Natural killer cell (primary cell): Measurements from ENCODE around the gene LYPD6B. TPM values are rescaled to one million over a fixed set of nuclear protein-coding genes. Genes with fewer than 3 reads are reported as not detected.

ENCODE experiments used
- ATAC-seq, 3 donors: fragments of 150-1000 bp in 2 of 3; fragments of 200-7000 bp in 1 of 3; cut with Tn5 transposase; 1 replicate in 1 of 3; 2 replicates in 2 of 3; pipeline ENCODE4 v1.10.0; 2021; ENCODE audit warnings: mild to moderate bottlenecking in 2 of 3, moderate library complexity in 2 of 3
- DNase-seq, 2 donors: peaks; one replicate each; pipeline versions ENCODE4 v3.0.0 to v3.0.0-alpha.2; 2013 to 2021; ENCODE audit warnings: mixed read lengths in 1 of 2
- H3K27ac ChIP-seq: one replicate; pipeline ENCODE4 v1.5.1; 2013; ENCODE audit warnings: mild to moderate bottlenecking, low read length
- H3K27me3 ChIP-seq: one replicate; pipeline ENCODE4 v1.6.1; 2013; ENCODE audit warnings: low read length; ENCODE audit not compliant: control insufficient read depth, insufficient read depth
- H3K36me3 ChIP-seq: one replicate; pipeline ENCODE4 v1.6.1; 2013; ENCODE audit warnings: low read length; ENCODE audit not compliant: control insufficient read depth, insufficient read depth
- H3K4me1 ChIP-seq: one replicate; pipeline ENCODE4 v1.6.1; 2013; ENCODE audit warnings: low read length; ENCODE audit not compliant: control insufficient read depth, insufficient read depth
- H3K4me3 ChIP-seq: one replicate; pipeline ENCODE4 v1.5.1; 2013; ENCODE audit warnings: low read length
- H3K9me3 ChIP-seq: one replicate; pipeline ENCODE4 v1.6.1; 2013; ENCODE audit warnings: low read length; ENCODE audit not compliant: control insufficient read depth, insufficient read depth
- H3K27ac Mint-ChIP-seq, 2 donors: one replicate each; pipeline ENCODE4 v1.8.0; 2022; ENCODE audit warnings: mild to moderate bottlenecking in 2 of 2, mixed read lengths in 2 of 2, moderate library complexity in 1 of 2
- H3K27me3 Mint-ChIP-seq, 2 donors: one replicate each; pipeline ENCODE4 v1.8.0; 2022; ENCODE audit warnings: low read depth in 2 of 2, mixed read lengths in 2 of 2
- H3K36me3 Mint-ChIP-seq: one replicate; pipeline ENCODE4 v1.8.0; 2022; ENCODE audit warnings: mixed read lengths
- H3K4me1 Mint-ChIP-seq, 2 donors: one replicate each; pipeline ENCODE4 v1.8.0; 2022; ENCODE audit warnings: mixed read lengths in 2 of 2
- H3K4me3 Mint-ChIP-seq: one replicate; pipeline ENCODE4 v1.8.0; 2022; ENCODE audit warnings: mild to moderate bottlenecking, moderate library complexity, mixed read lengths
- H3K9me3 Mint-ChIP-seq, 2 donors: one replicate each; pipeline ENCODE4 v1.8.0; 2022; ENCODE audit warnings: mixed read lengths in 2 of 2
- CTCF ChIP-seq: fragments of 200-600 bp; IDR thresholded peaks from one replicate; pipeline ENCODE4 v1.8.0; 2022; ENCODE audit warnings: antibody characterized with exemption
- WGBS: methylation state at CpG from one replicate; pipeline ENCODE4 v1.1.7; 2013; ENCODE audit warnings: missing lambda C conversion rate; ENCODE audit not compliant: insufficient coverage; 5-methylcytosine and 5-hydroxymethylcytosine counted together
- intact Hi-C: fragments of 100-400 bp; cut with micrococcal nuclease; formaldehyde crosslinking; loops from one replicate; pipeline ENCODE4 v1.14.2; 2022
- total RNA-seq, 4 donors: library from RNA; stranded (reverse); fragments of 120-200 nt in 1 of 4; gene quantifications; one replicate each; pipeline versions ENCODE4 v1.2.3 to v1.2.4, GENCODE V29; 2013 to 2022

LYPD6B gene
- total RNA-seq, 3 donors from 2014 or later (not counting 1 experiment from before 2014, with no cell fraction given) = not detected

- no peak for TF ChIP-seq CTCF
- no peaks in the 10 kb centered on the region for H3K4me1 Mint-ChIP-seq
- peaks cover 10 to 12% of the 10 kb centered on the region in 2 donors for H3K27me3 Mint-ChIP-seq
- Histone ChIP-seq H3K9me3 (no peaks in the 10 kb centered on the region), H3K36me3 (no peaks in the 10 kb centered on the region), H3K27me3 (no peaks in the 10 kb centered on the region), H3K27ac (no peak overlapping the region), H3K4me1 (no peaks in the 10 kb centered on the region), H3K4me3 (no peak overlapping the region)
- WGBS = 92% methylated on average over 1 of the region's 2 CpGs
- H3K4me3 Mint-ChIP-seq = no peak overlapping the region
- H3K36me3 Mint-ChIP-seq = no peaks in the 10 kb centered on the region
- H3K27ac Mint-ChIP-seq = no peak overlapping the region
- ATAC-seq = no peak
- H3K9me3 Mint-ChIP-seq = peaks cover 0 to 3% of the 10 kb centered on the region in 2 donors
- intact Hi-C loops = no loop called here
- no peak for DNase-seq
Observed at GRCh38 chr2:149090706-149091105, 52.2 kb downstream of the LYPD6B start.

DNA sequence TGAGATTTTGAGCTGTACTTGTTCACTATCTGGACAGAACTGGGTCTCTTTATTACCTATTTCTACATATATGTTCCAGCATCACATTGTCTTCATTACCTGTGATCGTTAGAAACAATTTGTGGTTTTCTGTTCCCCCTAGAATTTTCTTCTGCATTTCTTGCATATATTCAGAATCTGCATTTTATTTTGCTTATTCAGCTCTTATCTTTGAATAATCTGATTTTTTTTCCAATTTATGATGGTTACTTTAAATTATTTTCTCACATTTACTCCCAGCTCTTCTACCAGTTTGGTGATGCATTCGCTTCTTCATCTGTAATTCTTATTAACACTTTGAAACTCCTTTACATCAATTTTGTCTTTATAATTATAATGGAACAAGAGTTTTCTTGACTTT lies 55.1 kb downstream of the LYPD6B start:
- no peak overlapping the region for H3K27ac Mint-ChIP-seq
- no peak overlapping the region for H3K4me3 Mint-ChIP-seq
- H3K36me3 ChIP-seq = no peaks in the 10 kb centered on the region
- no peaks in the 10 kb centered on the region for H3K4me1 ChIP-seq
- ATAC-seq = no peak
- intact Hi-C loops = no loop called here
- H3K36me3 Mint-ChIP-seq = no peaks in the 10 kb centered on the region
- no peak for DNase-seq
- H3K27ac ChIP-seq = no peak overlapping the region
- no peak overlapping the region for H3K4me3 ChIP-seq
- H3K27me3 Mint-ChIP-seq = peaks cover 10 to 12% of the 10 kb centered on the region in 2 donors
- peaks cover 0 to 3% of the 10 kb centered on the region in 2 donors for H3K9me3 Mint-ChIP-seq
- TF ChIP-seq CTCF = no peak
- no peaks in the 10 kb centered on the region for H3K4me1 Mint-ChIP-seq
- WGBS = 90% methylated on average over 1 of the region's 2 CpGs
- no peaks in the 10 kb centered on the region for H3K9me3 ChIP-seq
- H3K27me3 ChIP-seq = no peaks in the 10 kb centered on the region

DNA sequence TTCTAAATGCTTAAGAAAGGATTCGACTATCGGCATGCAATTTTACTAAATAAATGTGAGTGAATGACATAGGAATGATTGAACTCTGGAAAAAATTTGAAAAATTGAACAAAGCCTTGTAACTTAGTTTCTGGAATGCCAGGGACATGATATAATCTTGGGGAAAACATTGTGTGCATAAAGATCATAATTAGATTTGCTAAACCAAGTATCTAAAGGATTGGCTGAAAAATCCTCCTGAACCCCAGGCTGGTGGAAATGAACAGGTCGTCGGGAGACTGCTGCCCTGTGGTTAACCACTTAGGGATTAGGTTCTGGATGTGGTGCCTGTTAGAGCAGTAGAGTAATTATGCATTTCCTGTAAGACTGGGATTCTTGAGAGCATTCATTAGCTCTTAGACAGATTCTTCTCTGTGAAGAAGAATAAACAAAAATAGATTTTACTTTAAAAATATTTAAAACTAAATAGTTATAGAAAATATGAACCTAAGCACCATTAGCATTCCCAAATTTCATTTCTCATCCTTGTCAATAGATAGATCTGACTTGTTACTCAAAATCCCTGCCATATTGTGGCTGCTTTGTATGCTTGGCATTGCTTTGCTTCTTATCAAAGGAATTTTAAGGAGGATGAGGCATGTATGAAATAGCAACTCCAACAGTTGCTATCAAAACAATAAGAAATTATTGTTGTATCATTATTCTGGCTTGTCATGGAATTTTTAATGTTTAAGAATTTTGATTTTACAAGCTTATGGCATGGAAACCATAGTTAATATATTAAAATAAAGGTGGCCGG lies 55.9 kb downstream of the LYPD6B start:
- Mint-ChIP-seq H3K4me3 (no peak overlapping the region), H3K36me3 (no peaks in the 10 kb centered on the region), H3K9me3 (peaks cover 0 to 3% of the 10 kb centered on the region in 2 donors), H3K27me3 (peaks cover 10 to 12% of the 10 kb centered on the region in 2 donors), H3K4me1 (no peaks in the 10 kb centered on the region), H3K27ac (no peak overlapping the region)
- ATAC-seq = no peak
- 58% methylated on average over 5 of the region's 5 CpGs for WGBS
- Histone ChIP-seq H3K4me3 (no peak overlapping the region), H3K27ac (no peak overlapping the region), H3K36me3 (no peaks in the 10 kb centered on the region), H3K4me1 (no peaks in the 10 kb centered on the region), H3K9me3 (no peaks in the 10 kb centered on the region), H3K27me3 (no peaks in the 10 kb centered on the region)
- intact Hi-C loops = no loop called here
- DNase-seq = no peak
- no peak for TF ChIP-seq CTCF

GRCh38 chr2:149098701-149099100 lies 60.2 kb downstream of the LYPD6B start:
- H3K9me3 ChIP-seq = no peaks in the 10 kb centered on the region
- H3K4me1 ChIP-seq = no peaks in the 10 kb centered on the region
- ATAC-seq = no peak
- TF ChIP-seq CTCF = no peak
- no peaks in the 10 kb centered on the region for H3K27me3 ChIP-seq
- no peaks in the 10 kb centered on the region for H3K4me1 Mint-ChIP-seq
- no peak for DNase-seq
- no peak overlapping the region for H3K27ac ChIP-seq
- WGBS = 93% methylated on average over 2 of the region's 2 CpGs
- no peak overlapping the region for H3K4me3 ChIP-seq
- no peaks in the 10 kb centered on the region for H3K36me3 Mint-ChIP-seq
- intact Hi-C loops = no loop called here
- H3K36me3 ChIP-seq = no peaks in the 10 kb centered on the region
- no peak overlapping the region for H3K4me3 Mint-ChIP-seq
- H3K27me3 Mint-ChIP-seq = peaks cover 4 to 7% of the 10 kb centered on the region in 2 donors
- H3K9me3 Mint-ChIP-seq = no peaks in the 10 kb centered on the region
- H3K27ac Mint-ChIP-seq = no peak overlapping the region
